ENCODE results near the gene CFAP53.

CFAP53 gene

DNA sequence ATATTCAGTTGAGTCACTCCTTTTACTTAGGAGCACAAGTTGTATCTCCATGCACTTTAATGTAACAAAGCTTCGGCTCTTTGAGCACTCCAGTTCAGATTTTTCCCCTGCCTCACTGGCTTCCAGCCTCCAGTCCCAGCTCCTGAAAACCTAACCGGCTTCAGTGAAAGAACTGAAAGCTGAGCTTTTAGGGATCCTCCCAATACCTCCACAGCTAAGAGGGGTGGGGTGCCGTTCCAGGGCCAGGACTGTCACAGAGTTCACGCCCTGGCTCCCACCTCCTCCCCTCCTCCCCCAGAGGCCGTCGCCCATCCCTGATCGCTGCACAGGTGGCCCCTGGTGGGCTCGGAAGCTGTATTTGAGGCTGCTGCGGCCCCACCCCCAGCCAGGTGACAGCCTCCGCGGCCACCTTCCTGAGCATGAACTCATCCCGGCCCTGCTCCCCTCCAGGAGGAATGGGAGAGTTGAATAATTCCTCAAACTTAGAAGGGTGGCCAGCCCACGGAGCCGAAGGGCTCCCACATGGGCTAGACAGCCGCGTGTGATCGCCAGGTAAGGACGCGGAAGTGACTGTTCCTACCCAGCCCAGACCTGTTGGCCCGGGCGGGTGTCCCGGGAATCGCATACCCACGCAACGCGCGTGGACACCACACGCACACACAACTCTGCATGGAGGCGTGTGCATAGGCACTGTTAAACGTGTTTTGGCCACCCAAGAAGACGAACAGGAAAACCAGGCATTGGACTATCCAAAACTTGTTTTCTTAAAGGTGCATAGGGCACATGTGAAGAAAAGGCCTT is 73.1 kb downstream of the CFAP53 start:
- DNase-seq: no peak

DNA sequence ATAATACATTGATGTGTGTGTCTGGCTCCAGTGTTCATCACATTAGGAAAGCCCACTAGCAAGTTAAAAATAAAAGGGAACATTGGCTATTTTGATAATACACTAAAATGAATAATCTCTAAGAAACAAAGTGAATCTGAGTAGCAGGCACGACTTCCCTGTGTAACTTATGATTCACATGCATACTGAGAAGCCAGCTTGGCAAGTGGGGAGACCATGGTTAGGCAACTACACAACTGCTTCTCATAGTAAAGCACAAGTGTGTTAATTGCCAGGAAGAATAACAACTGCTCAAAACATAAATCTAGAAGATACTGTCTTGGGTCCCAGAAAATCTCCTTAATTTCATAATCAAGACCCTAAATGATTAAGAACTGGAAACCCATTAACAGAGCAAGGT is 75.4 kb downstream of the CFAP53 start:
- DNase-seq: no peak

DNA sequence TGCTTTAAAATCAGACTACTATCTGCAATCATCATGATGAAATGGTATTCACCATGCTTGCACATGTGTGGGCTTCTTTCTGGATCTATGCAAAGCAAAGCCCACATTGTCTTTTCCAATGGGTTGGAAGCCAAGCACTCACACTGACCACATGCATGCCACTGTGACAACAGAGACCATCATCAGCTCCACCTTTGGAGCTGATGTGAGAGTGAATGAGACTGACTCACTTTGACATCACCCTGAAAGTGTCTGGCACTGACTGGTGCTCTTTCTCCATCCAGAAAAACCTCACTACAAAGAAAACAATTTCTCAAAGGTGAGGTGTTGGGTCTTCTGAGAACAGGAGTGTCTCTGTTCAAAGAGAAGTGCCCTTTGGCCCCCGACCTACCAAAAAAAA is 76.1 kb downstream of the CFAP53 start:
- DNase-seq: no peak

DNA sequence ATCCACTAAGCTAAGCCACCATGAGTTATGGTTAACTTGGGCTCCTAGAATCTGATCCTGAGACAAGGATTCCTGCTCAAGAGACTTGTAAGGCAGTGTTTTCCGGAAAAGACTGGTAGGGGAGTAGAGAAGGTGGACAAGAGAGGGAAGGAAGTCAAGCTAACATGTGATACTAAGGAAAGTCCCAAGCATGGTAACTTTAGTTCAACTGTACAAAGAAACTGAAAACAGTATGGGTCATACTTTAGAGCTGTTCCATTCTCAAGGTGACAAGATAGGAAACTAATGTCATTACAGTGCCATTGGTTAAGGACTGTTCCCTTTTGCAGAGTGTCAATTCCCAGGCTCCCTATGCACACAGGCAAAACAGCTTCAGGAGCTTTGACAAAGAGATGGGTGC is 77.1 kb downstream of the CFAP53 start:
- DNase-seq: no peak

DNA sequence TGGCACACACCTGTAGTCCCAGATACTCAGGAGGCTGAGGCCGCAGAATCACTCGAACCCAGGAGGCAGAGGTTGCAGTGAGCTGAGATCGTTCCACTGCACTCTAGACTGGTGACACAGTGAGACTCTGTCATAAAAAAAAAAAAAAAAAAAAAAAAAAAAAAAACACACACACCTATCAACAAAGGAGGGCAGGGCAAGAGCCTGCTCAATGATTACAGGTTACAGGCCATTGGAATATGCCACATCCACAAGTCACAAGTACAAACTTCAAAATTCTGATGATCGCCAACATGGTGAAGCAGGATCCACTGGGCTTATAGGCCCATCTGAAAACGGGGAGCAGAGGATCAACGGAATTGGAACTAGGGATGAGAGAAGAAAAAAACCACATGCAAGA is 77.6 kb downstream of the CFAP53 start:
- DNase-seq: no peak

DNA sequence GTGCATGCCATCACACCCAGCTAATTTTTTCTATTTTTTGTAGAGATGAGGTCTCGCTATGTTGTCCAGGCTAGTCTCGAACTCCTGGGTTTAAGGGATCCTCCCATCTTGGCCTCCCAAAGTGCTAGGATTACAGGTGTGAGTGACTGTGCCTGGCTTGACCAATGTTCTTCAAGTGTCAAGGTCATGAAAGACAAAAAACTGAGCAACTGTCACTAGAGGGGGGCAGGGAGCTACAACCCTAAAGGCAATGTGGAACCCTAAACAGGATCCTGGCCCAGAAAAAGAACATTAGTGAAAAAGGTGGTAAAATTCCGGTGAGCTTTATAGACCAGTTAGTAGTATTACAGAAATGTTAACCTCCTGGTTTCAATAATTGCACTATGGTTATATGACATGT is 78.6 kb downstream of the CFAP53 start:
- no peak for DNase-seq

DNA sequence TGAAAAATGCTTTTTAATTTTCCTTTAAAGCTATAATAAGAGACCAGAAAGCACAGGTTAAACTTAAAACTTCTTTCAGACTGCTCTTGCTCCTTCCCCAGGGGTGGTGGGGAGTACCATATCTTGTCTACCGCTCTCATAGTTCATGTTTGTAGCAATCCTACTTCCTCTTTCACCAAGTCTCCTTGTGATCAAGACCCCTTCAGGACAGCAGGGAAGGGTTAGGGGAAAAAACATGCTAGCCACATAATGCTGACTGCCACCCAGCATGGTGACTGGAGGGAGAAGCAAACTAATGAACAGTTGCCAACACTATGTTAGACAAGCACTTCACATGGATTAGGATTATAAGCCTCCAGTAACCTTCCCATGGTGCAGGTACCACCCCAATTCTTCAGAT is 79.9 kb downstream of the CFAP53 start:
- DNase-seq: no peak

DNA sequence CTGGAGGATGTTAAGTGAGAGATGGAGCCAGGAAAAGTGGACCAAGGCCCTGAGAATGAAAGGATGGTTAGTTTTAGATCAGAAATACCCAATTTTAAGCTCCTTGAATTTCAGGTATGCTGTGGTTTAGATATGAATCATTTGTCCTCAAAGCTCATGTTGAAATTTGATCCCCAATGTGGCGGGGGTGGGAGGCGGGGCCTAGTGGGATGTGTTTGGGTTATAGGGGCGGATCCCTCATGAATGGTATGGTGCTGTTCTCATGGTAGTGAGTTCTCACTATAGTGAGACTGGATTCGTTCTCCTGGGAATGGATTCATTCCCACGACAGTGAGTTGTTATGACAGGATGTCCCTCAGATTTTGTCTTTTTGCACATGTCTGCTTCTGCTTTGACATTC is 82.7 kb downstream of the CFAP53 start:
- DNase-seq: no peak

DNA sequence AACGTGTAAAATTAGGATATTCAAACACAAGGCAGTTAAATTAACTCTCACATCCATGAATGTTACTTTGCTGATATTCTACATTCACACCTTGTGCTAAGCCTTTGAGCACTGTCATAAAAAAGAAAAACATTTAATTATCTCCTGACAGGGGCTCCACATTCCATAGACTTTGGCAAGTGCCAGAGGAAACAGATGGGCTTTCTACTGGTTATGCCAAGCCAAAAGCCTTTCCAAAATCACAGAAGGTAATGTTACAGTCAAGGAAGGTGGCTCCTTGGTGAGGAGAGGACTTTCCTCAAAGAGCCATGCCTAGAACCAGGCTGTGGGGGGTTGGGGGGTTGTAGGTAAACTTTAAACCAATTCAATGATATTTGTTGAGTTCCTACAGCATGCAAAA is 83.8 kb downstream of the CFAP53 start:
- DNase-seq: peak; percentile 52

DNA sequence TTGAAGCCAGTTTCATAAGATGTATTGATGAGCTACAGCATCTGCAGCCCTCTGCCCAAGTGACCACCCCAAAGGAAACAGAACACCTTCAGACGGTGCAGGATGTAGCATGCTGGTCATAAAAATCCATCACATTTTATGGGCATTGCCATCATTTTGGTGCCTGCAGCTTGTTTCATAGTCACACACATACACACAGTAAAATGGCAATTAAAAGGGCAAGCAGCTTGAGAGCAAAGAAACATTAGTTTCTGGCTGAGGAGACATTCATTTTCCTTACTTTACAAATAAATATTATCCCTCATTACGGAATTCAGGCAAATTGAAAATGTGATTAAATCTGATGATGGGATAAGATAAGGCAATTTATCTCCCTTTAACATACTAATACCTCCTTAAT is 84.7 kb downstream of the CFAP53 start:
- DNase-seq: no peak

DNA sequence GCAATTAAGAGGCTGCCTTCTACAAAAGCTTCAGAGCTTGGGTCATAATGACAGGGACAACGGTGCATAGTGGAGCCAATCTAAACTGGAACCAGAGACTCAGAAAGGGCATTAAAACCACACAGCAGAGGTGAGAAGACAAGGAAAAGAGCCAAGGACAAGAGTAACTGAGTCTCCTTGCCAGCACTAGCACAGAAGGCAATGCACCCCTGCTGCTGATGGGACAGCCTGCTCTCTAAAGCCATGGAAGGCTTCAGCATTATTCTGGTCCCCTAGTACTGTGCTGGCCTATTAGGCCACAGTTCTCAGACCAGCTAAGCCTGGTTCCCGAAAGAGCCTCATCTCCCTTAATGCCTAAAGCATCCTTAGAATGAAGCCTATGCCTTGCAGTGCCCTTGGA is 86.8 kb downstream of the CFAP53 start:
- DNase-seq: no peak

DNA sequence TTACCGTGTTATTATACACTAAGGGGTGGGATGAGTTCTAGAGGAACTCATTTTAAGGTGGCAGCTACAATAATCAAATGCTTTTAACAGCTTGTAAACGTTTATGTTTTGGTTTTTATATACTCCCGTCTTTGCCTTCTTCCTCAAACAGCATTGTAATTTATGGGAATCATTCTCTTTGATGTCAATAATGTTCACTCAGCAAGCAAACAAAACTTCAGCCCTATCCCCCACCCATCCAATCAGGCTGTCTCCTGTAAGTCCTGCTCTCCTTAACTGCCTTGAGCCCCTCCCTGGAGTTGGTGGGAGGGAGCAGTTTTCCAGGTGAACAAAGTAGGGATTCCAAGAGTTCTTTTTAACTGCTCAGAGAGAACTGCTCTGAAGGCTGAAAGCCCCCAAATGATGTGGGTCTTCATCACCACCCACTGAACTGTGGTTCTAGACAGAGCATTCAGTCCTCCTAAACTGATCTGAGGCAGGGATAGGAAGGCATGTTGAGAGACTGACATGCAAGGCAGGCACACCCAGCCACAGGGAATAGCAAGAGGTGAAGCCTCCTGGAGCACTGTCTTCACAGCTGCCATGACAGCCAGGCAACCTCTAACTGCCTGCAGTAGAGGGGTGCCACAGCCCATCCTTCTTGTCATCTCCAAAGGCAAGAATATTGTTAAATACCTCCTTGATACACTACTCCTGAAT is 88.9 kb downstream of the CFAP53 start:
- DNase-seq: no peak

All from NCI-H1694 (cell line).